Measurements from ENCODE around the gene DYNC2LI1.

DYNC2LI1 gene

DNA sequence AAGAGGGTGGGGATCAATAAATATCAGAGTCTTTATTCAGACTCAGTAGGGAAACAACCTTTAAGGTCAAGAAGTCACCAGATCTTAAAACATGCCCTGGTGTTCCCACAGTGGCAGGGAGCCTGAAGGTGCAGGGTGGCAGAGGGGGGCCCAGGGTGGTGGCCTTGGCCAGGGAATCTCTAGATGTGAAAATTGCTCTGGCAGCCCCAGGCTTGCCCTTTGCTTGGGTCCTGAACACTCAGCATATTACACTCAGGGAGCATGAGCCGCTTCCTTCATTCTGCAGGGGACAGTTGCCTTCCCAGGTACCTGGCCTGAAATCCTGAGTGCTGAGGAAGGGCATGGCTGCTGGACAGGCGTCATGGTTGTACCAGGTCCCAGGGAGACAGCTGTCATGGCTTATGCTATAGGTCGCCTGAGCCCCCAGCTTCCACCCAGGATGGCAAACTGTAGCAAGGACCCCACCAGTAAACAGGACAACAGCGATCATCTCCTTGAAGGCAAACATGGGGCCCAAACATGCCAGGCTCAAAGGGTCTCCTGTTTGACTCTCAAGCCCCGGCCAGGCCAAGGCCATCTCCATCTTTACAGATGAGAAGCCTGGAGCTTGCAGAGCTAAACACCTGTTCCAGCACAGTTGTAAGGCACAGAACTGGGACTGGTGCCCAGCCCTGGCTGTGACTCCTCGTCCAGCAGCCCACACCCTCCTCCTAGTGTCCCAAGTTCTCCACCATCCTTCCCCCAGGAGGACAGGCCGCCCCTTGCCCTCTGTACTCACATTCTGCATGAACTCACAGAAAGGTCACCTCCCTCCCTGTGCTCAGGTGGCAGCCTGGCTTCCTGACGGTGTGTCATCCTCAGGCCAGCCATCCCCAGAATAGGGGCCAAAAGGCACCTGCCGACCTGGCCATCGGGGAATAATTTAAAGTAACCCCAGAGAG, 79.6 kb downstream of the DYNC2LI1 start:
- no peak overlapping the region for H3K4me3 ChIP-seq (ENCODE audit: low read depth, low read length)
- TF ChIP-seq, protein P1, sequence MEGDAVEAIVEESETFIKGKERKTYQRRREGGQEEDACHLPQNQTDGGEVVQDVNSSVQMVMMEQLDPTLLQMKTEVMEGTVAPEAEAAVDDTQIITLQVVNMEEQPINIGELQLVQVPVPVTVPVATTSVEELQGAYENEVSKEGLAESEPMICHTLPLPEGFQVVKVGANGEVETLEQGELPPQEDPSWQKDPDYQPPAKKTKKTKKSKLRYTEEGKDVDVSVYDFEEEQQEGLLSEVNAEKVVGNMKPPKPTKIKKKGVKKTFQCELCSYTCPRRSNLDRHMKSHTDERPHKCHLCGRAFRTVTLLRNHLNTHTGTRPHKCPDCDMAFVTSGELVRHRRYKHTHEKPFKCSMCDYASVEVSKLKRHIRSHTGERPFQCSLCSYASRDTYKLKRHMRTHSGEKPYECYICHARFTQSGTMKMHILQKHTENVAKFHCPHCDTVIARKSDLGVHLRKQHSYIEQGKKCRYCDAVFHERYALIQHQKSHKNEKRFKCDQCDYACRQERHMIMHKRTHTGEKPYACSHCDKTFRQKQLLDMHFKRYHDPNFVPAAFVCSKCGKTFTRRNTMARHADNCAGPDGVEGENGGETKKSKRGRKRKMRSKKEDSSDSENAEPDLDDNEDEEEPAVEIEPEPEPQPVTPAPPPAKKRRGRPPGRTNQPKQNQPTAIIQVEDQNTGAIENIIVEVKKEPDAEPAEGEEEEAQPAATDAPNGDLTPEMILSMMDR (IDR thresholded peaks at IDR 0.05; ENCODE audit: borderline replicate concordance, insufficient read depth, low read depth, low read length): no peak

GRCh38 chr2:43854671-43855070, 80.8 kb downstream of the DYNC2LI1 start:
- no peak overlapping the region for H3K4me3 ChIP-seq (ENCODE audit: low read depth, low read length)
- TF ChIP-seq, protein P1 (IDR thresholded peaks at IDR 0.05; ENCODE audit: borderline replicate concordance, insufficient read depth, low read depth, low read length): no peak

DNA sequence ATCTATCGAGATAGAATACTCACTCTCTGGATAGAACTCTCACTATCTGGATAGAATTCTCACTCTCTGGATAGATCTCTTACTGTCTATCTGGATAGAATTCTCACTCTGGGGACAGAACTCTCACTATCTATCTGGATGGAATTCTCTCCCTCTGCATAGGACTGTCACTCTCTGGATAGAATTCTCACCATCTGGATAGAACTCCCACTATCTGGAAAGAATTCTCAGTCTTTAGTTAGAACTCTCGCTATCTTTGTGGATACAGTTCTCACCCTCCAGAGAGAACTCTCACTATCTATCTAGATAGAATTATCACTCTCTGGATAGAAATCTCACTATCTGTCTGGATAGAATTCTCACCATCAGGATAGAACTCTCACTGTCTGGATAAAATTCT, 81.5 kb downstream of the DYNC2LI1 start:
- H3K4me3 ChIP-seq (ENCODE audit: low read depth, low read length): no peak overlapping the region
- TF ChIP-seq, protein P1 (IDR thresholded peaks at IDR 0.05; ENCODE audit: borderline replicate concordance, insufficient read depth, low read depth, low read length): no peak
